HG02678 (cell line): ENCODE measurements around the gene SCTR.

Experiments
- ATAC-seq: cut with Tn5 transposase; IDR thresholded peaks from one replicate; pipeline ENCODE4 v1.9.1; 2021; ENCODE audit warnings: mild to moderate bottlenecking, moderate library complexity; ENCODE audit not compliant: unreplicated experiment

Gene SCTR

GRCh38 chr2:119525614-119526013 is 1.3 kb upstream of the SCTR start:
- no peak for ATAC-seq

- ATAC-seq, result no peak
Measured at GRCh38 chr2:119523383-119523951, 816 bp downstream of the SCTR start.

GRCh38 chr2:119522671-119523070 is 1.6 kb downstream of the SCTR start:
- ATAC-seq, result no peak

- ATAC-seq, result no peak
Measured at GRCh38 chr2:119521433-119522050, 2.7 kb downstream of the SCTR start.

GRCh38 chr2:119520696-119521432 is 3.4 kb downstream of the SCTR start:
- ATAC-seq, result no peak

- no peak for ATAC-seq
Measured at GRCh38 chr2:119519057-119519408, 5.2 kb downstream of the SCTR start.

GRCh38 chr2:119518401-119519056 is 5.8 kb downstream of the SCTR start:
- no peak for ATAC-seq

- ATAC-seq, result peak; percentile 87
Measured at GRCh38 chr2:119517433-119517832, 6.8 kb downstream of the SCTR start.

- no peak for ATAC-seq
Measured at GRCh38 chr2:119516121-119516520, 8.2 kb downstream of the SCTR start.

- no peak for ATAC-seq
Measured at GRCh38 chr2:119513832-119514231, 10.5 kb downstream of the SCTR start.

GRCh38 chr2:119512946-119513345 is 11.3 kb downstream of the SCTR start:
- no peak for ATAC-seq

GRCh38 chr2:119511989-119512388 is 12.3 kb downstream of the SCTR start:
- ATAC-seq, result no peak

GRCh38 chr2:119508756-119509155 is 15.5 kb downstream of the SCTR start:
- no peak for ATAC-seq

- ATAC-seq, result no peak
Measured at GRCh38 chr2:119496682-119497081, 27.6 kb downstream of the SCTR start.

GRCh38 chr2:119495948-119496347 is 28.3 kb downstream of the SCTR start:
- no peak for ATAC-seq

- no peak for ATAC-seq
Measured at GRCh38 chr2:119494163-119494790, 30.0 kb downstream of the SCTR start.

- no peak for ATAC-seq
Measured at GRCh38 chr2:119491776-119492525, 32.3 kb downstream of the SCTR start.

- ATAC-seq, result no peak
Measured at GRCh38 chr2:119490653-119491195, 33.6 kb downstream of the SCTR start.

- ATAC-seq, result no peak
Measured at GRCh38 chr2:119490106-119490505, 34.2 kb downstream of the SCTR start.

- no peak for ATAC-seq
Measured at GRCh38 chr2:119489232-119489952, 34.9 kb downstream of the SCTR start.
